ENCODE data around the gene ADPRS.

- TF ChIP-seq CTCF (IDR thresholded peaks at IDR 0.05; ENCODE audit: borderline replicate concordance, extremely low read depth, low read length, poor library complexity, severe bottlenecking) (no peak), EZH2 (IDR thresholded peaks at IDR 0.05; ENCODE audit: borderline replicate concordance, low read depth, low read length, severe bottlenecking) (no peak)
Observed at GRCh38 chr1:36133484-36133883, 44.8 kb downstream of the ADPRS start.

Data from DND-41 (cell line).